ENCODE data around the gene DDX27. TPM values are rescaled to one million over a fixed set of nuclear protein-coding genes. Genes with fewer than 3 reads are reported as not detected.

DDX27 gene
- polyA plus RNA-seq, 1 of the 3 experiments (the other 2 are of a cell fraction): 51.9 TPM

DNA sequence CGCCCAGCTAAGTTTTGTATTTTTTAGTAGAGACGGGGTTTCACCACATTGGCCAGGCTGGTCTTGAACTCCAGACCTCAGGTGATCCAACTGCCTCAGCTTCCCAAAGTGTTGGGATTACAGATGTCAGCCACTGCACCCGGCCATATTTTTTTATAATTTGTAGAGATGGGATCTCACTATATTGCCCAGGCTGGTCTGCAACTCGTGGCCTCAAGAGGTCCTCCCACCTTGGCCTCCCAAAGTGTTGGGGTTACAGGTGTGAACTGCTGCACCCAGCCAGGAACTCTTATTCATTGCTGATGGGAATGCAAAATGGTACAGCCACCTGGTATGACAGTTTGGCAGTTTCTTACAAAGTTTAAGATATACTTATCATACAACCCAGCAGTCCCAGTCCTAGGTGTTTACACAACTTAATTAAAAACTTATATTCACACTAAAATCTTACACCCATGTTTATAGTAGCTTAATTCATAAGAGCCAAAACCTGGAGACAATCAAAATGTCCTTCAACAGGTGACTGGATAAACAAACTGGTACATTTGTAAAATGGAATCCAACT, 19.4 kb upstream of the DDX27 start (continued):
- TF ChIP-seq TEAD4 (IDR thresholded peaks at IDR 0.05; ENCODE audit: borderline replicate concordance, insufficient read depth): no peak

GRCh38 chr20:49203011-49203410, 16.2 kb upstream of the DDX27 start:
- Histone ChIP-seq H3K27ac (ENCODE audit: low read depth in 2 of 2, low read length in 1 of 2) (no peak overlapping the region), H3K4me2 (no peak overlapping the region), H3K36me3 (replicated peaks in 1 of 2; ENCODE audit: control insufficient read depth in 1 of 2, insufficient read depth in 2 of 2, low read length in 1 of 2) (no peaks in the 10 kb centered on the region), H3F3A (replicated peaks; ENCODE audit: insufficient read depth) (no peaks in the 10 kb centered on the region), H3K27me3 (ENCODE audit: insufficient read depth) (no peaks in the 10 kb centered on the region), H3K9ac (no peak overlapping the region), H3K4me1 (ENCODE audit: control insufficient read depth in 1 of 2, insufficient read depth in 2 of 2, low read depth in 1 of 2, low read length in 1 of 2) (no peaks in the 10 kb centered on the region), H3K4me3 (ENCODE audit: low read depth in 2 of 2, low read length in 1 of 2) (no peak overlapping the region), H3K9me2 (no peaks in the 10 kb centered on the region), H2AFZ (ENCODE audit: low read depth) (no peak overlapping the region), H3K79me2 (ENCODE audit: insufficient read depth) (no peaks in the 10 kb centered on the region), H3K9me3 (no peaks in the 10 kb centered on the region), H4K20me1 (ENCODE audit: insufficient read depth) (no peaks in the 10 kb centered on the region)
- 85% methylated on average over 7 of the region's 7 CpGs for WGBS (ENCODE audit: low lambda C conversion rate)
- TF ChIP-seq ELF1 (IDR thresholded peaks at IDR 0.05): no peak
- TF ChIP-seq RXRA (IDR thresholded peaks at IDR 0.05; ENCODE audit: borderline replicate concordance, low read depth): no peak
- no peak for TF ChIP-seq EZH2phosphoT487 (IDR thresholded peaks at IDR 0.05; ENCODE audit: borderline replicate concordance, low read depth)
- TF ChIP-seq, protein P1, sequence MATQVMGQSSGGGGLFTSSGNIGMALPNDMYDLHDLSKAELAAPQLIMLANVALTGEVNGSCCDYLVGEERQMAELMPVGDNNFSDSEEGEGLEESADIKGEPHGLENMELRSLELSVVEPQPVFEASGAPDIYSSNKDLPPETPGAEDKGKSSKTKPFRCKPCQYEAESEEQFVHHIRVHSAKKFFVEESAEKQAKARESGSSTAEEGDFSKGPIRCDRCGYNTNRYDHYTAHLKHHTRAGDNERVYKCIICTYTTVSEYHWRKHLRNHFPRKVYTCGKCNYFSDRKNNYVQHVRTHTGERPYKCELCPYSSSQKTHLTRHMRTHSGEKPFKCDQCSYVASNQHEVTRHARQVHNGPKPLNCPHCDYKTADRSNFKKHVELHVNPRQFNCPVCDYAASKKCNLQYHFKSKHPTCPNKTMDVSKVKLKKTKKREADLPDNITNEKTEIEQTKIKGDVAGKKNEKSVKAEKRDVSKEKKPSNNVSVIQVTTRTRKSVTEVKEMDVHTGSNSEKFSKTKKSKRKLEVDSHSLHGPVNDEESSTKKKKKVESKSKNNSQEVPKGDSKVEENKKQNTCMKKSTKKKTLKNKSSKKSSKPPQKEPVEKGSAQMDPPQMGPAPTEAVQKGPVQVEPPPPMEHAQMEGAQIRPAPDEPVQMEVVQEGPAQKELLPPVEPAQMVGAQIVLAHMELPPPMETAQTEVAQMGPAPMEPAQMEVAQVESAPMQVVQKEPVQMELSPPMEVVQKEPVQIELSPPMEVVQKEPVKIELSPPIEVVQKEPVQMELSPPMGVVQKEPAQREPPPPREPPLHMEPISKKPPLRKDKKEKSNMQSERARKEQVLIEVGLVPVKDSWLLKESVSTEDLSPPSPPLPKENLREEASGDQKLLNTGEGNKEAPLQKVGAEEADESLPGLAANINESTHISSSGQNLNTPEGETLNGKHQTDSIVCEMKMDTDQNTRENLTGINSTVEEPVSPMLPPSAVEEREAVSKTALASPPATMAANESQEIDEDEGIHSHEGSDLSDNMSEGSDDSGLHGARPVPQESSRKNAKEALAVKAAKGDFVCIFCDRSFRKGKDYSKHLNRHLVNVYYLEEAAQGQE (IDR thresholded peaks at IDR 0.05; ENCODE audit: low read depth, low read length): no peak
- no peak for TF ChIP-seq JUND (IDR thresholded peaks at IDR 0.05)
- no peak for TF ChIP-seq PBX3 (IDR thresholded peaks at IDR 0.05)
- ChIA-PET CTCF (interaction anchor here (0.6 to 2.9 kb wide), 2 partner anchors 14 to 88 kb away, joined by 3 to 12 read pairs; no protein-coding TSS in a partner anchor), POLR2A (no interaction called here)
- no peak for DNase-seq

DNA sequence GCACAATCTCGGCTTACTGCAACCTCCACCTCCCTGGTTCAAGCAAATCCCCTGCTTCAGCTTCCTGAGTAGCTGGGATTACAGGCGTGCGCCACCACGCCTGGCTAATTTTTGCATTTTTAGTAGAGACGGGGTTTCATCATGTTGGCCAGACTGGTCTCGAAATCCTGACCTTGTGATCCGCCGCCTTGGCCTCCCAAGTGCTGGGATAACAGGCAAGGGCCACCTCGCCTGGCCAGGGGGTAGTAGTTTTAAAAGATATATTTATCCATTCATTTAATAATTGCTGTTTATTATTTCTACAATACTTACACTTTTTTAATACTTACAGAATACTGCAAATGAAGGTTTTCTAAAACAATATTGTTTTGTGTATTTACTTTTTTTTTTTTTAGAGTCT, 15.5 kb upstream of the DDX27 start:
- Histone ChIP-seq H3K4me3 (ENCODE audit: low read depth in 2 of 2, low read length in 1 of 2) (no peak overlapping the region), H3K9me2 (no peaks in the 10 kb centered on the region), H3K9me3 (no peaks in the 10 kb centered on the region), H4K20me1 (ENCODE audit: insufficient read depth) (no peaks in the 10 kb centered on the region), H3K36me3 (replicated peaks in 1 of 2; ENCODE audit: control insufficient read depth in 1 of 2, insufficient read depth in 2 of 2, low read length in 1 of 2) (no peaks in the 10 kb centered on the region), H3K4me2 (no peak overlapping the region), H3K27ac (ENCODE audit: low read depth in 2 of 2, low read length in 1 of 2) (no peak overlapping the region), H3K27me3 (ENCODE audit: insufficient read depth) (no peaks in the 10 kb centered on the region), H3K9ac (no peak overlapping the region), H2AFZ (ENCODE audit: low read depth) (no peak overlapping the region), H3K79me2 (ENCODE audit: insufficient read depth) (no peaks in the 10 kb centered on the region), H3F3A (replicated peaks; ENCODE audit: insufficient read depth) (no peaks in the 10 kb centered on the region), H3K4me1 (ENCODE audit: control insufficient read depth in 1 of 2, insufficient read depth in 2 of 2, low read depth in 1 of 2, low read length in 1 of 2) (no peaks in the 10 kb centered on the region)
- TF ChIP-seq MXI1 (IDR thresholded peaks at IDR 0.05; ENCODE audit: low read depth, low read length) (no peak), USF1 (IDR thresholded peaks at IDR 0.05; ENCODE audit: borderline replicate concordance, low read depth) (no peak), SIN3A (IDR thresholded peaks at IDR 0.05; ENCODE audit: borderline replicate concordance, low read depth, low read length) (no peak), ZBTB33 (IDR thresholded peaks at IDR 0.05; ENCODE audit: borderline replicate concordance, low read depth) (no peak), ELF1 (IDR thresholded peaks at IDR 0.05) (no peak), USF2 (IDR thresholded peaks at IDR 0.05; ENCODE audit: borderline replicate concordance, low read depth, low read length) (no peak), TCF12 (IDR thresholded peaks at IDR 0.05) (no peak), FOXJ3 (CRISPR knock-in tag; IDR thresholded peaks at IDR 0.05) (no peak), RCOR1 (IDR thresholded peaks at IDR 0.05; ENCODE audit: low read length) (no peak), POLR2AphosphoS5 (IDR thresholded peaks at IDR 0.05; ENCODE audit: low read depth, low read length) (no peak)
- no peak for DNase-seq
- POLR2A ChIA-PET: no interaction called here
- CTCF ChIA-PET: interaction anchor here (2.9 kb wide), 1 partner anchor 13 kb away, joined by 12 read pairs; no protein-coding TSS in a partner anchor
- WGBS (ENCODE audit: low lambda C conversion rate): 55% methylated on average over 9 of the region's 9 CpGs
